ENCODE results near the gene KCNA5. TPM values are rescaled to one million over a fixed set of nuclear protein-coding genes. Genes with fewer than 3 reads are reported as not detected.

The KCNA5 gene
- total RNA-seq, 1 donor from 2014 or later, result not detected

DNA sequence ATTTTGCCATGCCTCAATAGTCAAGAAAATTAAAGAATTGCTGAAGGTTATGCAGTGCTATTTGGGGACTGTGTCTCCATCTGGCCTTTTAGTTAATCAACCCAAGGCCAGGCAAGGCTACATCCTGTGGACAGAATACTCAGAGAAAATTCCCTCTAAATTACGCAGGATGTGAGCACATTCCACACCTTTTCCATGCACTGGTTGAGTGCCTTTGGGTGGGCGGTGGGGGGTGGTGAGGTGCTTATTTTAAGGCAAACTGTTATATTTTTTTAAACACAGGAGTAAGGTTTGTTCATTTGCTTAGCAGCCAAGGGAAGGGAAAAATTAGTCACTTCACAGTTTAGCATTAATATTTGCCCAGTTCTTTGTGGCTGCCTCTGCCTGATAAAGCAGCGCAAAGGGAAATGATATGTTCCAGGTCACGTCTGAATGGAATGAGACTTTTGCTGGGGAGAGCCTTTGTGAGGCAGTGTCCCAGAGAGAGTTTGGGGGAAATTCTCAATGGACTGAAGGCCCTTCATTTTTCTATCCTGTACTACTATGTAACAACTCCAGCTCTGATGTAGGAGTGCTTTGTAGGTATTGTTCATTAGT, 17.2 kb upstream of the KCNA5 start:
- H3K4me1 Mint-ChIP-seq (ENCODE audit: unreplicated experiment), result no peaks in the 10 kb centered on the region
- TF ChIP-seq, protein P1, sequence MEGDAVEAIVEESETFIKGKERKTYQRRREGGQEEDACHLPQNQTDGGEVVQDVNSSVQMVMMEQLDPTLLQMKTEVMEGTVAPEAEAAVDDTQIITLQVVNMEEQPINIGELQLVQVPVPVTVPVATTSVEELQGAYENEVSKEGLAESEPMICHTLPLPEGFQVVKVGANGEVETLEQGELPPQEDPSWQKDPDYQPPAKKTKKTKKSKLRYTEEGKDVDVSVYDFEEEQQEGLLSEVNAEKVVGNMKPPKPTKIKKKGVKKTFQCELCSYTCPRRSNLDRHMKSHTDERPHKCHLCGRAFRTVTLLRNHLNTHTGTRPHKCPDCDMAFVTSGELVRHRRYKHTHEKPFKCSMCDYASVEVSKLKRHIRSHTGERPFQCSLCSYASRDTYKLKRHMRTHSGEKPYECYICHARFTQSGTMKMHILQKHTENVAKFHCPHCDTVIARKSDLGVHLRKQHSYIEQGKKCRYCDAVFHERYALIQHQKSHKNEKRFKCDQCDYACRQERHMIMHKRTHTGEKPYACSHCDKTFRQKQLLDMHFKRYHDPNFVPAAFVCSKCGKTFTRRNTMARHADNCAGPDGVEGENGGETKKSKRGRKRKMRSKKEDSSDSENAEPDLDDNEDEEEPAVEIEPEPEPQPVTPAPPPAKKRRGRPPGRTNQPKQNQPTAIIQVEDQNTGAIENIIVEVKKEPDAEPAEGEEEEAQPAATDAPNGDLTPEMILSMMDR (IDR thresholded peaks at IDR 0.05), result no peak
- H3K27me3 Mint-ChIP-seq (ENCODE audit: unreplicated experiment), result peaks cover 30% of the 10 kb centered on the region
- H3K4me3 Mint-ChIP-seq (ENCODE audit: unreplicated experiment), result no peak overlapping the region
- H3K36me3 Mint-ChIP-seq (ENCODE audit: unreplicated experiment), result no peaks in the 10 kb centered on the region
- H3K9me3 Mint-ChIP-seq (ENCODE audit: unreplicated experiment), result no peaks in the 10 kb centered on the region
- DNase-seq (ENCODE audit: extremely low spot score, unreplicated experiment), result no peak
- H3K27ac Mint-ChIP-seq (ENCODE audit: unreplicated experiment), result no peak overlapping the region

DNA sequence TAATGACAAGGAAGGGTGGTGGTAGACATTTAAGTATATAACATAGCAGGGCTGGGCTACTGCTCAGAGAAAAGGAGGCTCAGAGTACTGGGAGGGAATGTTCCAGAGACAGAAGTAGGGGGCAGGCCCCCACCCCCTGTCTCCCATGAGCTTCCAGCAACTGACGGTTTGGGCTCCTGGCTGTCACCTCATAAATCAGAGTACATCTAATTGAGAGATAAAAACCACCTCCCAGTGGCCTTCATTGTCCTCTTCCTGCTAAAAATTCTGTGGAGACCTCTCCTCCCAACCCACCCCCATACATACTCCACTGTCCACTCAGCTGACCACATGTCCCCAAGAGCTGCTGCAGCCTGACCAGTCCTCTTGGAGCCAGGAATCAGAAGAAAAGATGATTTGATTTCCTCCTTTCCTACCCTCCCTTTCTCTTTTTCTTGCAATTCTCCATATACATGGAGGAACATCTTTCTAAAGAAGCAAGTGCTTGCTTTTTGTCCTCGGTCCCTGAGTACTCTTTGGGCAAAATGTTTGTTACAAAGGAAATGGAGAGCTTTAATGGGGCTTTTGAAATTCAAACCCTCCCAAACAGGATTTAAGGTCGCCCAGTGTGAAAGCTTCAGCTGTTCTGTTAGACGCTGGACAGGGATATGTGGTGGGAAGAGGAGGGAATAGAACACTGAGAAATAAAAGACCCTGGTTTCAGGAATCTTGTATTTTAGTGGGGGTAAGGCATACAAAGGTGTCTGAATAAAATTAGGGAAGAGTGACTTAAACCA, 16.4 kb upstream of the KCNA5 start:
- H3K4me1 Mint-ChIP-seq (ENCODE audit: unreplicated experiment), result no peaks in the 10 kb centered on the region
- H3K9me3 Mint-ChIP-seq (ENCODE audit: unreplicated experiment), result no peaks in the 10 kb centered on the region
- H3K4me3 Mint-ChIP-seq (ENCODE audit: unreplicated experiment), result no peak overlapping the region
- no peak overlapping the region for H3K27ac Mint-ChIP-seq (ENCODE audit: unreplicated experiment)
- peaks cover 29% of the 10 kb centered on the region for H3K27me3 Mint-ChIP-seq (ENCODE audit: unreplicated experiment)
- H3K36me3 Mint-ChIP-seq (ENCODE audit: unreplicated experiment), result no peaks in the 10 kb centered on the region
- no peak for DNase-seq (ENCODE audit: extremely low spot score, unreplicated experiment)
- TF ChIP-seq, protein P1 (IDR thresholded peaks at IDR 0.05), result no peak

DNA sequence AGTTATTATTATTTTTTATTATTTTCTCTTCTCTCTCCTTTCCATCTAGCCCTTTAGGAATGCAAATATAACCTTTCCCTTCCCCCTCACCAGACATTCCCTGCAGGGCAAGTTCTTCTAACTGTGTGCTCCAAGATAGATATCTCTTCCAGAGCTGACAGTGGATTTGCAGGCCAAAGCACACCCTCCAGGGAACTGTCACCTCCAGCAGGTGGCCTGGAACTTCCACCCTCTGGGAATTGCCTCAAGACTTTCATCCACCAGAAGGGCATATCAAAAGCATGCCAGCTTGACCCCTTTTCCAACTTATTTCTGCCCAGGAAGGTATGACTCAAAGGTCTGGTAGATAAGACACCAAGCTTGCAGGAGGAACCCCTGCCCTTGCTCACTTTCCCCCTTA, 13.6 kb upstream of the KCNA5 start:
- Mint-ChIP-seq H3K27me3 (ENCODE audit: unreplicated experiment) (peaks cover 21% of the 10 kb centered on the region), H3K9me3 (ENCODE audit: unreplicated experiment) (no peaks in the 10 kb centered on the region), H3K36me3 (ENCODE audit: unreplicated experiment) (no peaks in the 10 kb centered on the region), H3K27ac (ENCODE audit: unreplicated experiment) (no peak overlapping the region), H3K4me3 (ENCODE audit: unreplicated experiment) (no peak overlapping the region), H3K4me1 (ENCODE audit: unreplicated experiment) (peaks cover 3% of the 10 kb centered on the region)
- TF ChIP-seq, protein P1 (IDR thresholded peaks at IDR 0.05), result no peak
- DNase-seq (ENCODE audit: extremely low spot score, unreplicated experiment), result no peak

DNA sequence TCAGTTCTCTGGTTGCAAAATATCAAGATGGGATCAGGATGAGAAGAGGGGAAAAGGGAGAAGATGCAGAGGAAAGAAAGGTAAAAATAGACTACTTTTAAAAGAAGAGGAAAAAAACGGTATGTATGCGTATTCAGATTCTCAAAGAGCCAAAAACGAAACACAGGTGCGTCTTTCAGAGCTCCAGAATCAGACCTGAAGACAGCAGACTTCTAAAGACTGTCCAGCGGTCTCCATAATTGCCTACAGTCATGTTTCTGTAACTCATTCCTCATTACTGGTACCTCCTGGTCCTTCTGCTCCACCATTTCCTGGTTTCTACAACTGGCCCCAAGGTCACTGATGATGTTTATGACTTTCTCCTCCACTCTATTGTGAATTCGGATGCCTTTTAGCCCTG, 12.4 kb upstream of the KCNA5 start:
- peaks cover 3% of the 10 kb centered on the region for H3K4me1 Mint-ChIP-seq (ENCODE audit: unreplicated experiment)

DNA sequence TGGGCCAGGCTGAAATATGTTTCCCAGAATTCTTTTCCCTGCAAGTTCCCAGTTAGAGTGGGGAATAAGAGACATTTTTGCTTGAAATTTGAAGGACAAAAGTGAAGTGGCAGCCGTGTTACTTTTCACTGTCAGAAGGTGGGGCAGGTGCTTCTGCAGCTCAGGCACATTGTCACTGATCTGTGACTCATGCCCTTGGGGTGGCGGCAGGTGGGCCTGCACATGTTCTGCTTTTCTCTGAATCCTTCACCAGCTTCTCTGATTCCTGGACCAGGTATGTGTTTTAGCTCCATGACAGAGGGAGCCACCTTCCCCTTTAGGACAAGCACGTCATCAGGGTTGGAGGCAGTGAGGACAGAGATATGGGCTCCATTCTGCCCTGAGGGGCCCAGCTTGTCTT, 11.7 kb upstream of the KCNA5 start:
- H3K27me3 Mint-ChIP-seq (ENCODE audit: unreplicated experiment), result peaks cover 7% of the 10 kb centered on the region
- peaks cover 3% of the 10 kb centered on the region for H3K4me1 Mint-ChIP-seq (ENCODE audit: unreplicated experiment)
- H3K36me3 Mint-ChIP-seq (ENCODE audit: unreplicated experiment), result no peaks in the 10 kb centered on the region
- no peak overlapping the region for H3K27ac Mint-ChIP-seq (ENCODE audit: unreplicated experiment)
- H3K4me3 Mint-ChIP-seq (ENCODE audit: unreplicated experiment), result no peak overlapping the region
- TF ChIP-seq, protein P1 (IDR thresholded peaks at IDR 0.05), result no peak
- peaks cover 4% of the 10 kb centered on the region for H3K9me3 Mint-ChIP-seq (ENCODE audit: unreplicated experiment)
- no peak for DNase-seq (ENCODE audit: extremely low spot score, unreplicated experiment)

More for the DNA sequence above, 12.4 kb upstream of the KCNA5 start:
- no peaks in the 10 kb centered on the region for H3K9me3 Mint-ChIP-seq (ENCODE audit: unreplicated experiment)
- H3K27me3 Mint-ChIP-seq (ENCODE audit: unreplicated experiment), result peaks cover 9% of the 10 kb centered on the region
- TF ChIP-seq, protein P1 (IDR thresholded peaks at IDR 0.05), result no peak
- no peak overlapping the region for H3K4me3 Mint-ChIP-seq (ENCODE audit: unreplicated experiment)
- no peaks in the 10 kb centered on the region for H3K36me3 Mint-ChIP-seq (ENCODE audit: unreplicated experiment)
- H3K27ac Mint-ChIP-seq (ENCODE audit: unreplicated experiment), result no peak overlapping the region
- no peak for DNase-seq (ENCODE audit: extremely low spot score, unreplicated experiment)

Data from osteocyte (in vitro differentiated cells).